Caco-2 (cell line): ENCODE results near the gene CFAP53. TPM values are rescaled to one million over a fixed set of nuclear protein-coding genes. Genes with fewer than 3 reads are reported as not detected.

ENCODE experiments used
- BruUV-seq: library from RNA; stranded (reverse); fragments of 400-500 nt; replicated peaks from 2 replicates; lab custom pipeline; 2021; lab: Mats Ljungman, UMichigan
- CTCF ChIA-PET: fragments of 300-600 bp; sonication (Branson Sonifier 250); formaldehyde crosslinking; loops from one replicate; lab custom pipeline; 2022; ENCODE audit warnings: antibody characterized with exemption; lab: Charles Lee
- POLR2A ChIA-PET: fragments of 300-600 bp; sonication (Branson Sonifier 250); formaldehyde crosslinking; loops from one replicate; lab custom pipeline; 2022; ENCODE audit warnings: antibody characterized with exemption; lab: Charles Lee
- DNase-seq, 2 experiments: peaks; one replicate each; pipeline versions ENCODE4 v3.0.0 to v3.0.0-alpha.2; 2020 to 2022
- H3K27me3 ChIP-seq: replicated peaks from 2 replicates; pipeline ENCODE4 v1.6.0; 2011; ENCODE audit warnings: low read length; ENCODE audit not compliant: control insufficient read depth, insufficient read depth
- H3K36me3 ChIP-seq: 2 replicates; pipeline ENCODE4 v1.5.1; 2011; ENCODE audit warnings: low read length; ENCODE audit not compliant: control insufficient read depth, insufficient read depth
- H3K4me1 ChIP-seq: fragments of 250-450 bp; sonication (Bioruptor Pico); 2 replicates; pipeline ENCODE4 v1.5.1; 2020; ENCODE audit warnings: mild to moderate bottlenecking
- H3K4me3 ChIP-seq: 2 replicates; pipeline ENCODE4 v1.5.1; 2011; ENCODE audit warnings: low read depth, mild to moderate bottlenecking, control low read depth, low read length
- H3K9me3 ChIP-seq: fragments of 250-450 bp; sonication (Bioruptor Pico); 2 replicates; pipeline ENCODE4 v1.5.1; 2020; ENCODE audit warnings: mild to moderate bottlenecking, moderate library complexity
- H3K27ac Mint-ChIP-seq: one replicate; pipeline ENCODE4 v1.8.0; 2022; ENCODE audit warnings: mixed read lengths; ENCODE audit not compliant: unreplicated experiment
- H3K27me3 Mint-ChIP-seq: one replicate; pipeline ENCODE4 v1.8.0; 2022; ENCODE audit warnings: mixed read lengths; ENCODE audit not compliant: insufficient read depth, unreplicated experiment
- H3K36me3 Mint-ChIP-seq: one replicate; pipeline ENCODE4 v1.8.0; 2022; ENCODE audit warnings: mild to moderate bottlenecking, mixed read lengths; ENCODE audit not compliant: insufficient read depth, unreplicated experiment
- H3K4me1 Mint-ChIP-seq: one replicate; pipeline ENCODE4 v1.8.0; 2022; ENCODE audit warnings: low read depth, mixed read lengths; ENCODE audit not compliant: unreplicated experiment
- H3K4me3 Mint-ChIP-seq: one replicate; pipeline ENCODE4 v1.8.0; 2022; ENCODE audit warnings: mild to moderate bottlenecking, moderate library complexity, mixed read lengths; ENCODE audit not compliant: unreplicated experiment
- H3K9me3 Mint-ChIP-seq: one replicate; pipeline ENCODE4 v1.8.0; 2022; ENCODE audit warnings: mixed read lengths; ENCODE audit not compliant: unreplicated experiment
- CTCF ChIP-seq, 2 experiments: fragments of 200-600 bp in 1 of 2; IDR thresholded peaks; 1 replicate in 1 of 2; 2 replicates in 1 of 2; pipeline versions ENCODE4 v1.5.1 to v1.8.0; 2011 to 2022; ENCODE audit warnings: antibody characterized with exemption in 1 of 2, control low read depth in 1 of 2, inconsistent platforms in 1 of 2, low read depth in 1 of 2, low read length in 1 of 2, mild to moderate bottlenecking in 1 of 2, moderate library complexity in 1 of 2; ENCODE audit not compliant: insufficient read depth in 1 of 2, severe bottlenecking in 1 of 2, unreplicated experiment in 1 of 2
- intact Hi-C: fragments of 100-400 bp; cut with micrococcal nuclease; formaldehyde crosslinking; loops from one replicate; pipeline ENCODE4 v1.10.0; 2022; ENCODE audit not compliant: unreplicated experiment
- total RNA-seq: library from RNA; stranded (reverse); gene quantifications from 2 replicates; pipeline ENCODE4 v1.2.3, GENCODE V29; 2022

The CFAP53 gene
- total RNA-seq, 1 experiment from 2014 or later: not detected

- Mint-ChIP-seq H3K9me3 (no peaks in the 10 kb centered on the region), H3K27ac (no peak overlapping the region), H3K4me1 (peaks cover 13% of the 10 kb centered on the region), H3K4me3 (no peak overlapping the region), H3K36me3 (no peaks in the 10 kb centered on the region), H3K27me3 (no peaks in the 10 kb centered on the region)
- H3K4me3 ChIP-seq: no peak overlapping the region
- no peak for TF ChIP-seq CTCF (IDR thresholded peaks at IDR 0.05; ENCODE audit: insufficient read depth in 1 of 2, low read depth in 1 of 2, low read length in 1 of 2, severe bottlenecking in 1 of 2, unreplicated experiment in 1 of 2)
- no peaks in the 10 kb centered on the region for H3K9me3 ChIP-seq
- no peak for DNase-seq
- intact Hi-C loops: no loop called here
- POLR2A ChIA-PET: no interaction called here
- no TSS peak for BruUV-seq
- no peaks in the 10 kb centered on the region for H3K36me3 ChIP-seq
- CTCF ChIA-PET: no interaction called here
- no peaks in the 10 kb centered on the region for H3K4me1 ChIP-seq
- H3K27me3 ChIP-seq: no peaks in the 10 kb centered on the region
Measured at GRCh38 chr18:50189160-50189559, 77.1 kb downstream of the CFAP53 start.

- ChIA-PET CTCF (no interaction called here), POLR2A (no interaction called here)
- DNase-seq: no peak
- no peaks in the 10 kb centered on the region for H3K9me3 ChIP-seq
- no peaks in the 10 kb centered on the region for H3K36me3 Mint-ChIP-seq
- no peak for TF ChIP-seq CTCF (IDR thresholded peaks at IDR 0.05; ENCODE audit: insufficient read depth in 1 of 2, low read depth in 1 of 2, low read length in 1 of 2, severe bottlenecking in 1 of 2, unreplicated experiment in 1 of 2)
- no peaks in the 10 kb centered on the region for H3K27me3 Mint-ChIP-seq
- no peak overlapping the region for H3K4me3 Mint-ChIP-seq
- no peaks in the 10 kb centered on the region for H3K9me3 Mint-ChIP-seq
- no peaks in the 10 kb centered on the region for H3K36me3 ChIP-seq
- H3K4me1 ChIP-seq: no peaks in the 10 kb centered on the region
- no TSS peak for BruUV-seq
- no peaks in the 10 kb centered on the region for H3K27me3 ChIP-seq
- intact Hi-C loops: no loop called here
- peaks cover 13% of the 10 kb centered on the region for H3K4me1 Mint-ChIP-seq
- H3K27ac Mint-ChIP-seq: no peak overlapping the region
- H3K4me3 ChIP-seq: no peak overlapping the region
Measured at GRCh38 chr18:50188652-50189051, 77.6 kb downstream of the CFAP53 start.

GRCh38 chr18:50187659-50188058 lies 78.6 kb downstream of the CFAP53 start:
- no peak overlapping the region for H3K27ac Mint-ChIP-seq
- Histone ChIP-seq H3K36me3 (no peaks in the 10 kb centered on the region), H3K27me3 (no peaks in the 10 kb centered on the region), H3K4me3 (no peak overlapping the region), H3K4me1 (no peaks in the 10 kb centered on the region), H3K9me3 (no peaks in the 10 kb centered on the region)
- H3K36me3 Mint-ChIP-seq: no peaks in the 10 kb centered on the region
- intact Hi-C loops: no loop called here
- no peak for DNase-seq
- H3K27me3 Mint-ChIP-seq: no peaks in the 10 kb centered on the region
- H3K9me3 Mint-ChIP-seq: no peaks in the 10 kb centered on the region
- CTCF ChIA-PET: no interaction called here
- H3K4me1 Mint-ChIP-seq: peaks cover 13% of the 10 kb centered on the region
- H3K4me3 Mint-ChIP-seq: no peak overlapping the region
- TF ChIP-seq CTCF (IDR thresholded peaks at IDR 0.05; ENCODE audit: insufficient read depth in 1 of 2, low read depth in 1 of 2, low read length in 1 of 2, severe bottlenecking in 1 of 2, unreplicated experiment in 1 of 2): no peak
- POLR2A ChIA-PET: no interaction called here
- no TSS peak for BruUV-seq
